Kidney epithelial cell (primary cell): ENCODE measurements around the gene ST3GAL3. TPM values are rescaled to one million over a fixed set of nuclear protein-coding genes. Genes with fewer than 3 reads are reported as not detected.

Source experiments
- DNase-seq: peaks from one replicate; pipeline ENCODE4 v3.0.0-alpha.2; 2010; ENCODE audit warnings: low read depth
- H3K27me3 ChIP-seq: 2 replicates; pipeline ENCODE4 v1.6.0; 2011; ENCODE audit warnings: low read length; ENCODE audit not compliant: control insufficient read depth, insufficient read depth
- H3K36me3 ChIP-seq: 2 replicates; pipeline ENCODE4 v1.5.1; 2011; ENCODE audit warnings: low read length; ENCODE audit not compliant: control insufficient read depth, insufficient read depth
- H3K4me3 ChIP-seq: 2 replicates; pipeline ENCODE4 v1.5.1; 2011; ENCODE audit warnings: low read depth, mild to moderate bottlenecking, control low read depth, low read length
- CTCF ChIP-seq: IDR thresholded peaks from 2 replicates; pipeline ENCODE4 v1.5.1; 2011; ENCODE audit warnings: mild to moderate bottlenecking, moderate library complexity, low read length, control low read depth, inconsistent platforms; ENCODE audit not compliant: insufficient read depth, poor library complexity, severe bottlenecking
- total RNA-seq: library from RNA; depleted of rRNA; stranded (reverse); fragments of >200 nt; gene quantifications from 2 replicates; pipeline ENCODE4 v1.2.3, GENCODE V29; 2015

The ST3GAL3 gene
- total RNA-seq, 1 donor from 2014 or later: 15.0 TPM

- TF ChIP-seq CTCF: peak; percentile 92
- Histone ChIP-seq H3K36me3 (peaks cover 3% of the 10 kb centered on the region), H3K27me3 (no peaks in the 10 kb centered on the region), H3K4me3 (no peak overlapping the region)
- no peak for DNase-seq
Measured at GRCh38 chr1:43934101-43934985, 227.0 kb downstream of the ST3GAL3 start.

GRCh38 chr1:43934986-43935324 lies 227.6 kb downstream of the ST3GAL3 start:
- TF ChIP-seq CTCF: no peak
- no peak for DNase-seq
- Histone ChIP-seq H3K27me3 (no peaks in the 10 kb centered on the region), H3K36me3 (peaks cover 3% of the 10 kb centered on the region), H3K4me3 (no peak overlapping the region)

GRCh38 chr1:43935711-43936427 lies 228.5 kb downstream of the ST3GAL3 start:
- no peaks in the 10 kb centered on the region for H3K27me3 ChIP-seq
- no peaks in the 10 kb centered on the region for H3K36me3 ChIP-seq
- H3K4me3 ChIP-seq: peak overlapping the region; percentile 27
- no peak for TF ChIP-seq CTCF
- DNase-seq: no peak

- H3K27me3 ChIP-seq: no peaks in the 10 kb centered on the region
- H3K4me3 ChIP-seq: peak overlapping the region; percentile 19
- no peak for TF ChIP-seq CTCF
- no peak for DNase-seq
- H3K36me3 ChIP-seq: no peaks in the 10 kb centered on the region
Measured at GRCh38 chr1:43936431-43937151, 229.3 kb downstream of the ST3GAL3 start.

- H3K36me3 ChIP-seq: no peaks in the 10 kb centered on the region
- DNase-seq: peak; percentile 65
- H3K4me3 ChIP-seq: no peak overlapping the region
- H3K27me3 ChIP-seq: no peaks in the 10 kb centered on the region
- no peak for TF ChIP-seq CTCF
Measured at GRCh38 chr1:43937179-43937865, 230.0 kb downstream of the ST3GAL3 start.
